Keratinocyte (primary cell): Measurements from ENCODE around the gene VPS8. TPM values are rescaled to one million over a fixed set of nuclear protein-coding genes. Genes with fewer than 3 reads are reported as not detected.

Experiments
- DNase-seq: peaks from one replicate; pipeline ENCODE4 v3.0.0-alpha.2; 2011; ENCODE audit warnings: low read depth, missing footprints, low spot score
- FAIRE-seq: peaks from 2 replicates; lab custom pipeline; 2011; peaks lifted over from hg19 to GRCh38; lab: Jason Lieb, UNC
- H2AFZ ChIP-seq: 2 replicates; pipeline ENCODE4 v1.6.0; 2012; ENCODE audit warnings: low read length, control low read depth, inconsistent platforms; ENCODE audit not compliant: control insufficient read depth
- H3K27ac ChIP-seq: 2 replicates; pipeline ENCODE4 v1.5.1; 2011; ENCODE audit warnings: low read length; ENCODE audit not compliant: control insufficient read depth, insufficient read depth
- H3K27me3 ChIP-seq: 3 replicates; pipeline ENCODE4 v1.6.0; 2011; ENCODE audit warnings: low read length; ENCODE audit not compliant: control insufficient read depth, insufficient read depth; ENCODE audit errors: extremely low read depth
- H3K36me3 ChIP-seq, 2 experiments: 2 replicates in 1 of 2; 3 replicates in 1 of 2; pipeline ENCODE4 v1.5.1; 2011; ENCODE audit warnings: low read length in 2 of 2, mild to moderate bottlenecking in 1 of 2; ENCODE audit not compliant: control insufficient read depth in 2 of 2, insufficient read depth in 2 of 2; ENCODE audit errors: extremely low read depth in 1 of 2
- H3K4me1 ChIP-seq: 3 replicates; pipeline ENCODE4 v1.5.1; 2011; ENCODE audit warnings: low read length; ENCODE audit not compliant: control insufficient read depth, insufficient read depth; ENCODE audit errors: extremely low read depth
- H3K4me2 ChIP-seq: 3 replicates; pipeline ENCODE4 v1.6.0; 2011; ENCODE audit warnings: low read depth, low read length; ENCODE audit not compliant: control insufficient read depth, insufficient read depth; ENCODE audit errors: extremely low read depth
- H3K4me3 ChIP-seq, 3 experiments: fragments of 200-600 bp in 1 of 3; sonication (generic) in 1 of 3; 2 replicates in 2 of 3; 3 replicates in 1 of 3; pipeline ENCODE4 v1.5.1; 2011 to 2016; ENCODE audit warnings: low read length in 3 of 3, mild to moderate bottlenecking in 3 of 3, control low read depth in 2 of 3, inconsistent platforms in 1 of 3, low read depth in 1 of 3, mixed read lengths in 1 of 3, mixed run types in 1 of 3, moderate library complexity in 1 of 3; ENCODE audit not compliant: control insufficient read depth in 2 of 3, insufficient read depth in 2 of 3; ENCODE audit errors: extremely low read depth in 1 of 3
- H3K79me2 ChIP-seq: 2 replicates; pipeline ENCODE4 v1.6.0; 2012; ENCODE audit warnings: low read length; ENCODE audit not compliant: control insufficient read depth, insufficient read depth
- H3K9ac ChIP-seq: 3 replicates; pipeline ENCODE4 v1.6.0; 2011; ENCODE audit warnings: low read length; ENCODE audit not compliant: control insufficient read depth, insufficient read depth; ENCODE audit errors: extremely low read depth
- H3K9me1 ChIP-seq: 3 replicates; pipeline ENCODE4 v1.6.0; 2011; ENCODE audit warnings: low read length; ENCODE audit not compliant: control insufficient read depth, insufficient read depth; ENCODE audit errors: extremely low read depth
- H3K9me3 ChIP-seq: 2 replicates; pipeline ENCODE4 v1.5.1; 2012; ENCODE audit warnings: low read depth, low read length; ENCODE audit not compliant: control insufficient read depth
- H4K20me1 ChIP-seq: 3 replicates; pipeline ENCODE4 v1.6.0; 2011; ENCODE audit warnings: low read length; ENCODE audit not compliant: control insufficient read depth, insufficient read depth; ENCODE audit errors: extremely low read depth
- EZH2 ChIP-seq: IDR thresholded peaks from one replicate; pipeline ENCODE4 v1.6.1; 2012; ENCODE audit warnings: inconsistent platforms, mild to moderate bottlenecking, low read length, moderate library complexity
- dilution Hi-C: fragments of 300-500 bp; cut with MboI; formaldehyde crosslinking; loops from one replicate; pipeline ENCODE4 v1.7.0; 2020; ENCODE audit warnings: low sequenced_read_pairs; ENCODE audit not compliant: extremely low pct_ligation_motif_present
- polyA plus RNA-seq, 5 experiments: library from polyadenylated mRNA; depleted of rRNA in 3 of 5; stranded (reverse) in 3 of 5; stranded (forward) in 1 of 5; unstranded in 1 of 5; fragments of >200 nt; gene quantifications; 1 replicate in 1 of 5; 2 replicates in 3 of 5; 3 replicates in 1 of 5; pipeline versions ENCODE4 v1.2.1 to v1.2.3, GENCODE V29; 2011 to 2012; ENCODE audit warnings: missing spikeins in 2 of 5, low read depth in 1 of 5, low replicate concordance in 1 of 5
- TF ChIP-seq, protein P1 (sequence below), 3 experiments: IDR thresholded peaks in 1 of 3; conservative IDR thresholded peaks in 1 of 3; optimal IDR thresholded peaks in 1 of 3; 2 replicates in 2 of 3; 3 replicates in 1 of 3; pipeline versions ENCODE3 to v1.5.1; 2011; ENCODE audit warnings: low read length in 3 of 3, mild to moderate bottlenecking in 3 of 3, moderate library complexity in 2 of 3, control low read depth in 1 of 3, inconsistent platforms in 1 of 3; ENCODE audit not compliant: insufficient read depth in 2 of 3; ENCODE audit errors: extremely low read depth in 1 of 3

The VPS8 gene
- polyA plus RNA-seq, 1 donor (not counting 4 experiments of a cell fraction or from before 2014, with no cell fraction given): 28.4 TPM

DNA sequence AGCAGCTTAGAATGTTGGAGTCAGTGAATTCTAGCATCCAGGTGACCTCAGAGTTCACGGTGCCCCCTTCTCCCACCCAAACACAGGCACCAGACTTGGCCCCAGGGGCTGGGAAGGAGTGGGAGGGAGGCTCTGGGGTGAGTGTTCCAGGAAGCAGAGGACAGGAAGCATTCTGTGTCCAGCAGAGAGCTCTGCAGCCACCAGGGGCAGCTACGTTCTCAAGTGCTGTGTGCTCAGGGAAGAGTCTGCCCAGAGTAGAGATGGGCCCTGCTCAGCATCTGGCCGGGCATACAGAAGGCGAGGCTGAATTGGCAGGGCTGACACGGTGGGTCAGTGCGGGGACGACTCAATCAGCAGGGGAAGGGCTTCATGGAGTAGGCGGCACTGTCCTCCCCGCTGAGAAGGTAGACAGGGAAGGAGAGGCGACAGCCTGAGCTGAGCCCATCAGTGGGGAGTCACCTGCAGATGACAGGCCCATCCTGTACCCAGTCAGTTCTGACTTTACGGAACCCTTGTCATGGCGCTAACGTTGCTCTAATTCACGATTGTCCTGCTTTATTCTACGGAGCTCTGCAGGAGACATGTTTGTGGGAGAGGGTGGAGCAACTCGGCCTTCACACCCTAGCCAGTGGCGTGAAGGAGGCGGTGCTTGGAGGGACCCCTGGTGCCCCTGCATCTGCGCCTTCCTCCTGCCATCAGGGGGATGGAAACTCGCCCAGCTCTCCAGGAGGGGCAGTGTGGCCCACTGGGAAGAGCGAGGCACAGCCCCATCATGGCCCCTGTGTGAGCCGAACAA lies 258.7 kb downstream of the VPS8 start:
- no peak for TF ChIP-seq EZH2
- TF ChIP-seq, protein P1, sequence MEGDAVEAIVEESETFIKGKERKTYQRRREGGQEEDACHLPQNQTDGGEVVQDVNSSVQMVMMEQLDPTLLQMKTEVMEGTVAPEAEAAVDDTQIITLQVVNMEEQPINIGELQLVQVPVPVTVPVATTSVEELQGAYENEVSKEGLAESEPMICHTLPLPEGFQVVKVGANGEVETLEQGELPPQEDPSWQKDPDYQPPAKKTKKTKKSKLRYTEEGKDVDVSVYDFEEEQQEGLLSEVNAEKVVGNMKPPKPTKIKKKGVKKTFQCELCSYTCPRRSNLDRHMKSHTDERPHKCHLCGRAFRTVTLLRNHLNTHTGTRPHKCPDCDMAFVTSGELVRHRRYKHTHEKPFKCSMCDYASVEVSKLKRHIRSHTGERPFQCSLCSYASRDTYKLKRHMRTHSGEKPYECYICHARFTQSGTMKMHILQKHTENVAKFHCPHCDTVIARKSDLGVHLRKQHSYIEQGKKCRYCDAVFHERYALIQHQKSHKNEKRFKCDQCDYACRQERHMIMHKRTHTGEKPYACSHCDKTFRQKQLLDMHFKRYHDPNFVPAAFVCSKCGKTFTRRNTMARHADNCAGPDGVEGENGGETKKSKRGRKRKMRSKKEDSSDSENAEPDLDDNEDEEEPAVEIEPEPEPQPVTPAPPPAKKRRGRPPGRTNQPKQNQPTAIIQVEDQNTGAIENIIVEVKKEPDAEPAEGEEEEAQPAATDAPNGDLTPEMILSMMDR (optimal IDR thresholded peaks at IDR 0.05 in 1 of 3, IDR thresholded peaks at IDR 0.05 in 1 of 3, conservative IDR thresholded peaks at IDR 0.05 in 1 of 3; ENCODE audit: extremely low read depth in 1 of 3, insufficient read depth in 2 of 3, low read length in 3 of 3): peak in 2 of 3 experiments; percentile 10 to 49
- Histone ChIP-seq H3K27ac (no peak overlapping the region), H3K4me3 (no peak overlapping the region), H3K36me3 (no peaks in the 10 kb centered on the region), H4K20me1 (no peaks in the 10 kb centered on the region), H3K9me1 (no peaks in the 10 kb centered on the region), H2AFZ (no peak overlapping the region), H3K4me2 (no peak overlapping the region), H3K27me3 (no peaks in the 10 kb centered on the region), H3K4me1 (peaks cover 2% of the 10 kb centered on the region), H3K9me3 (no peaks in the 10 kb centered on the region), H3K9ac (no peak overlapping the region), H3K79me2 (no peaks in the 10 kb centered on the region)
- FAIRE-seq (no peak), DNase-seq (no peak)
- dilution Hi-C loops: no loop called here

DNA sequence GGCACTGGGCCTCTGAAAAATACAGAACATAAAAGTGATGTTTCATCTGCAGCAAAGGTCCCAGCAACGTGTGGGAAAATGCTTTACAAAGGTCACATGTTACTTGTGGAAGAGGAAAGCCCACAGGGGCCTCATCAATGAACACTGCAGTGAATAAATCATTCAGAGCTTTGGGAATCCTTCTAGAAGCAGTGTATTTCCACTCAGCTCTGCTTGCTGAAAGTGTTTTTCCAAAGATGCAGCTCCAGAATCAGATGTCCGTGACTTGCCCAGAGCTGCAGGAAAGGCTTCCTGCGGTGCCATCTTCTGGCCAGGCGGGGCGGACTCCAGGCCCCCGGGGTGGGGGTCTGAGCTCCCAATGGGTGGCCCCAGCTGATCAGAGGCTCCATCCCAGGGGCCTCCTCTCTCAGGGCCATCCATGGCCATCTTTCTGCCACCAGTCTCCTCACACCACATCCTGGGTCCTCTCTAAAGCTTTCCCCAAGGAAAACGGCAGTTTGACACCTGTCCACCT lies 259.4 kb downstream of the VPS8 start:
- H3K27ac ChIP-seq: no peak overlapping the region
- H3K9me3 ChIP-seq: no peaks in the 10 kb centered on the region
- no peaks in the 10 kb centered on the region for H4K20me1 ChIP-seq
- no peaks in the 10 kb centered on the region for H3K27me3 ChIP-seq
- FAIRE-seq (no peak), DNase-seq (no peak)
- H3K4me2 ChIP-seq: no peak overlapping the region
- H3K4me3 ChIP-seq: no peak overlapping the region
- peaks cover 2% of the 10 kb centered on the region for H3K4me1 ChIP-seq
- TF ChIP-seq, protein P1 (optimal IDR thresholded peaks at IDR 0.05 in 1 of 3, IDR thresholded peaks at IDR 0.05 in 1 of 3, conservative IDR thresholded peaks at IDR 0.05 in 1 of 3; ENCODE audit: extremely low read depth in 1 of 3, insufficient read depth in 2 of 3, low read length in 3 of 3): no peak
- no peak for TF ChIP-seq EZH2
- dilution Hi-C loops: no loop called here
- H3K79me2 ChIP-seq: no peaks in the 10 kb centered on the region
- H3K36me3 ChIP-seq: no peaks in the 10 kb centered on the region
- no peaks in the 10 kb centered on the region for H3K9me1 ChIP-seq
- H2AFZ ChIP-seq: no peak overlapping the region
- no peak overlapping the region for H3K9ac ChIP-seq
